HCT116 (cell line): ENCODE measurements around the gene DNPH1.

Source experiments
- CEBPB ChIP-seq: IDR thresholded peaks from 2 replicates; pipeline ENCODE4 v1.6.1; 2012; ENCODE audit warnings: low read depth
- CTCF ChIP-seq, 3 experiments: fragments of 200-600 bp in 1 of 3; sonication (generic) in 1 of 3; IDR thresholded peaks in 2 of 3; conservative IDR thresholded peaks in 1 of 3; 2 replicates each; pipeline ENCODE4 v1.5.1; 2012 to 2017; ENCODE audit warnings: low read depth in 2 of 3, low read length in 2 of 3, antibody characterized with exemption in 1 of 3, borderline replicate concordance in 1 of 3, control low read depth in 1 of 3, mild to moderate bottlenecking in 1 of 3, mixed read lengths in 1 of 3, mixed run types in 1 of 3, moderate library complexity in 1 of 3; ENCODE audit not compliant: insufficient read depth in 1 of 3
- EGR1 ChIP-seq: IDR thresholded peaks from 2 replicates; pipeline ENCODE4 v1.6.1; 2012; ENCODE audit warnings: low read depth
- EZH2 ChIP-seq: fragments of 200-600 bp; sonication (generic); IDR thresholded peaks from 2 replicates; pipeline ENCODE4 v1.6.1; 2017; ENCODE audit warnings: antibody characterized with exemption, mixed run types
- EZH2phosphoT487 ChIP-seq: fragments of 200-600 bp; IDR thresholded peaks from 2 replicates; pipeline ENCODE4 v1.6.1; 2018; ENCODE audit warnings: antibody characterized with exemption, borderline replicate concordance
- FOSL1 ChIP-seq: IDR thresholded peaks from 2 replicates; pipeline ENCODE4 v1.6.1; 2012; ENCODE audit warnings: low read depth
- JUND ChIP-seq: IDR thresholded peaks from 2 replicates; pipeline ENCODE4 v1.6.1; 2012
- POLR2A ChIP-seq: IDR thresholded peaks from 2 replicates; pipeline ENCODE4 v1.7.0; 2011; ENCODE audit warnings: borderline replicate concordance; ENCODE audit not compliant: insufficient read depth, insufficient read length; ENCODE audit errors: extremely low read depth
- POLR2AphosphoS5 ChIP-seq: IDR thresholded peaks from 2 replicates; pipeline ENCODE4 v1.6.1; 2011; ENCODE audit warnings: mild to moderate bottlenecking, low read depth, low read length, moderate library complexity
- SIN3A ChIP-seq: IDR thresholded peaks from 2 replicates; pipeline ENCODE4 v1.6.1; 2012; ENCODE audit warnings: low read depth
- TCF7L2 ChIP-seq: IDR thresholded peaks from 2 replicates; pipeline ENCODE4 v1.7.0; 2011; ENCODE audit warnings: borderline replicate concordance, inconsistent platforms; ENCODE audit not compliant: insufficient read depth, insufficient read length; ENCODE audit errors: extremely low read depth
- YY1 ChIP-seq: IDR thresholded peaks from 2 replicates; pipeline ENCODE4 v1.6.1; 2011; ENCODE audit warnings: low read length, low read depth, moderate library complexity, mild to moderate bottlenecking; ENCODE audit not compliant: insufficient replicate concordance; ENCODE audit errors: extremely low read depth
- ZFX ChIP-seq: fragments of 450-650 bp; IDR thresholded peaks from 2 replicates; pipeline ENCODE4 v1.6.1; 2017
- ZNF274 ChIP-seq: fragments of 200-500 bp; sonication (Bioruptor generic); IDR thresholded peaks from 2 replicates; pipeline ENCODE4 v1.6.1; 2014; ENCODE audit warnings: mild to moderate bottlenecking, low read depth, low read length, inconsistent platforms

GRCh38 chr6:43260791-43261190, 31.5 kb upstream of the DNPH1 start:
- no peak for TF ChIP-seq CEBPB
- TF ChIP-seq CTCF (IDR thresholded peaks at IDR 0.05 in 2 of 3, conservative IDR thresholded peaks at IDR 0.05 in 1 of 3; ENCODE audit: borderline replicate concordance in 1 of 3, insufficient read depth in 1 of 3, low read depth in 2 of 3, low read length in 2 of 3), result no peak
- TF ChIP-seq ZNF274, result no peak
- TF ChIP-seq POLR2AphosphoS5, result no peak
- no peak for TF ChIP-seq YY1
- no peak for TF ChIP-seq TCF7L2
- no peak for TF ChIP-seq SIN3A
- TF ChIP-seq EGR1, result no peak
- no peak for TF ChIP-seq POLR2A
- TF ChIP-seq EZH2, result no peak
- no peak for TF ChIP-seq JUND
- no peak for TF ChIP-seq FOSL1
- no peak for TF ChIP-seq EZH2phosphoT487
- no peak for TF ChIP-seq ZFX
